ENCODE measurements around the gene ZFAND3.

The ZFAND3 gene

DNA sequence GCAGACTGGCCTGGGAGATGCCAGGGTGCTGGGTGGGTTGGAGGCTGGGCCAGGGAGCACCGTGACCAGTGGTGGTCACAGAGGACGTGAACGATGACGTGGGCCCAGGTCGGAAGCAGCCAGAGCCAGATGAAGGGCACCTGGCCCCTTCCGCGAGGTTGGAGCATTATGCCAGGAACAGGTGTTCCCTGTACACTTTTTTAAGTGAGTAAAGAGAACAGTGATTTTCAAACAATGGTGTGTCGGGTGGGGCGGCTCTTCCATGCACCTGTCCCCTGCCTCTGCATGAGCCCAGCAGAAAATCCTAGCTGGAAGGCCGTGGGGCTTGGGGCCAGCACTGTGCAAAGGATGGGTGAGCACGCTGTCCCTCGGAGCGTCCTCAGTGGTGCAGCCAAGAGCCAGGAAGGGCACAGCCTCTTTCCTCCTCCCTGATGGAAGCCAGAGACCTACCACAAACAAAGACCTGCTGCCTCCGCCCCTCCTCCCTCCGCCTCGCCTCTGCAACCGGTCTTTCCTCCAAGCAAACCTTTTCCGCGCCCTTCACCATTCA, 350.5 kb downstream of the ZFAND3 start:
- Histone ChIP-seq H3K4me3 (ENCODE audit: low read depth, low read length) (no peak overlapping the region), H3K4me1 (peaks cover 20% of the 10 kb centered on the region), H3K36me3 (no peaks in the 10 kb centered on the region), H3K9me3 (no peaks in the 10 kb centered on the region), H3K27me3 (no peaks in the 10 kb centered on the region)
- DNase-seq = no peak
- no peak for TF ChIP-seq CTCF (IDR thresholded peaks at IDR 0.05; ENCODE audit: low read depth, low read length)

DNA sequence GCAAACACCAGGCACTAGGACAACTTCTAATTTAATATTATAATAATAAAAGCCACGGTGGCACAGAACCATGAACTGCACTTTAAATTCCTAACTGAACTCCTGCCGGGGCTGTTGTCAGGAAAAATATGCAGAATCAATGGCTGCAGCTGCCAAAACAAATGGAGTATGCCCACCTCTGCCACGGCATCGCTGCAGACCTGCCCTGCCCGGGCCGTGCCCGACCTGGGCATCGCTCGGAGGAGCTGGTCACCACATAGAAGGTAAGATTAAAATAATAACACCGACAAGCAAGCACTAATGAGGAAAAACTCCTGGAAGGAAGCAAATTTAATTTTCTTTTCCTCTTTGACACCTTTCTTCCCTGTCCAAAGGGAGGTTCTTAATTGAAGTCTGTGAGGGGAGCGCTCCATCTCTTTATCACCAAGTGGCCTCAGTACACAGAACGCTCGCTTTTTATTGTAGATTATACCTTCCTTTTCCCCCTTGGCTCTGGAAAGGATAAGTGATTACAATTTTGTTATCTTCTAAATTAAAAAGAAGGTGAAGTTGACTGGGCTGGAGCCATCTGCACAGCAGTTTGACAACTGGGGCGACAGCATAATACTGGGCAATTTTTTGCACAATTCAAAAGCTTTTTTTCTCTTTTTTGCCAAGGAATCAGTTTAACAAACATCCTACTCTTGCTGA, 351.3 kb downstream of the ZFAND3 start:
- H3K27me3 ChIP-seq = no peaks in the 10 kb centered on the region
- DNase-seq = peak; percentile 3
- no peak for TF ChIP-seq CTCF (IDR thresholded peaks at IDR 0.05; ENCODE audit: low read depth, low read length)
- H3K9me3 ChIP-seq = no peaks in the 10 kb centered on the region
- H3K36me3 ChIP-seq = no peaks in the 10 kb centered on the region
- no peak overlapping the region for H3K4me3 ChIP-seq (ENCODE audit: low read depth, low read length)
- H3K4me1 ChIP-seq = peaks cover 20% of the 10 kb centered on the region

DNA sequence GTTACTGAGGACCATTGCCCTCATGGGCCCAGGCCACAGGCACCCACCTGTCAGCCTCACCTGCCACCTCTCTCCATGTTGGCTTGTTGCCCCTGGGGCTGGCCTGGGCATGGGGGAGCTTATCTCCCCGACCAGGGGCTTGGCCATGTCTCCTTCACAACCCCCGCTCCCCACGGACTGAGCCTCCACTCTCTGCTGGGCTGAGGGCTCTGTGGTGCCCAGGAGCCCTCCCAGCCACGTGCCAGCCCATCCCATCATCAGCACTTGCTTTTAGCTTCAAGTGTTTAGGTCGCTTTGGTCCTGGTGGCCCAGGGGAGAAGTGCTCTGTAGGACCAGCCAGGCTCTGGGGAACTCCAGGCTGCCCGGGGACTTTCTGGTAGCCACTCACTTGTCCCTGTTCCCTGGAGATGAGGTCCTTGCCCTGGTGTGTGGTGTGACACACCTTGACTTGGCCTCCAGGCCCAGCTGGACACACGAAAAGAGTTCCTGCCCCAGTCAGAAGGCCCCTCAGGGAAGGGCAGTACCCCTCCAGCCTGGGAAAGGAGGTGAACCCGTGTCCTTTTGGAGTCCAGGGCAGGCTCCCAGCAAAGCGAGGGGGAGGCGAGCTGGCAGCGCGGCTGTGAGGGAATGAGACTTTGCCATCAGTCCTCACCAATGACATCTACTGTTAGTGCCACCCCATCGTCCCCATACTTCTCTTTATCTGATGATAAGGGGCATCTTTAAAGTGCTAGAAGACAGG, 352.6 kb downstream of the ZFAND3 start:
- Histone ChIP-seq H3K36me3 (no peaks in the 10 kb centered on the region), H3K9me3 (no peaks in the 10 kb centered on the region), H3K4me1 (peaks cover 20% of the 10 kb centered on the region), H3K27me3 (no peaks in the 10 kb centered on the region), H3K4me3 (ENCODE audit: low read depth, low read length) (no peak overlapping the region)
- TF ChIP-seq CTCF (IDR thresholded peaks at IDR 0.05; ENCODE audit: low read depth, low read length) = no peak
- DNase-seq = no peak

DNA sequence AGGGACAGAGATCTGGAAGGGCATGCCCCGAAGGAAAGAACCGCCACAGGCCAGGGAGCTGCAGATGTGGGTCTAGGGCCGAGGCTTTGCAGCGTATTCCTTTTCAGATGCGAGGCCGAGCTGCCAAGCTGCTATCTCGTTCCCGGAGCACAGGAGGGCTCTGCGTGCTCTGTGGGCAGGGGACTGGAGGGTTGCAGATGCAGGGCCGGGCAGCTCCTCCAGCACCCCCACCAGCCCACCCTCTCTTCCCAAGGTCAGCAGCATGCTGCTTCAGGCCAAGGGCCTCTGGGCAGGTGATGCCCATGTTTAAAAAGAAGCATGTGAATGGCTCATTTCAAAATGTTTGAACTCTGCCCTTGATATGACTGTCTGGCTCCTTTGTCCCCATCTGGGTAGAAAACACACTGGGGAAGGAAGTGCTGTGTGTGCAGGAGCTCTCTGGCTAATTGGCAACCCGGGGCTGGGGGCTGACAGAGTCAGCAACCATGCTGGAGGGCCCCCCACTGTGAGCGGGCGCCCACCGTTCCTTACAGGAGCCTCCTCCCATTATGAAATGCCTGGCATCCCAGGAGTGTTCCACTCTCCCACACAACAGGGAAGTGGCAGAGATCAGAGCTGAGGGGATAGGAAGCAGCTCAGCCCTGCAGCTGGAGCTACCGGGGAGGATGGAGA, 353.3 kb downstream of the ZFAND3 start:
- no peaks in the 10 kb centered on the region for H3K9me3 ChIP-seq
- no peak for TF ChIP-seq CTCF (IDR thresholded peaks at IDR 0.05; ENCODE audit: low read depth, low read length)
- no peaks in the 10 kb centered on the region for H3K36me3 ChIP-seq
- H3K4me3 ChIP-seq (ENCODE audit: low read depth, low read length) = no peak overlapping the region
- H3K4me1 ChIP-seq = peaks cover 20% of the 10 kb centered on the region
- no peak for DNase-seq
- no peaks in the 10 kb centered on the region for H3K27me3 ChIP-seq

DNA sequence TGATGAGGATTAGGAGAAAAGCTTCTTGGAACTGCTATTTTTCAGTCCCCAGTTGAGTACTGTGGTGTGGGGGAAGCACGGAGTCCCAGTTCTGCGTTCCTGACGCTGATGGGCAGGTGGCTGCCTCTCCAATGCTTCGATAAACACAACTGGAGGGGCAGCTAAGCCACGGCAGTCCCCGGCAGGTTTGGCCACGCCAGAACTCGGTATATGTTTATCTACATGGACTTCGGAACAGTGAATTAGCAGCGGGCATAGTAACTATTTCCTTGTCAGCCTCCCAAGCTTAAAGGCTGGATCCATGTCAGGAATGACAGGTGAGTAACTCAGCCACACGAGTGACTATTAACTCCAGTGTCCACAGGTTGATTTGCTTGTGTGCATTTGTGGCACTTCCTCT, 354.4 kb downstream of the ZFAND3 start:
- no peak overlapping the region for H3K4me3 ChIP-seq (ENCODE audit: low read depth, low read length)
- peaks cover 14% of the 10 kb centered on the region for H3K4me1 ChIP-seq
- no peaks in the 10 kb centered on the region for H3K27me3 ChIP-seq
- no peaks in the 10 kb centered on the region for H3K36me3 ChIP-seq
- H3K9me3 ChIP-seq = no peaks in the 10 kb centered on the region
- no peak for TF ChIP-seq CTCF (IDR thresholded peaks at IDR 0.05; ENCODE audit: low read depth, low read length)
- DNase-seq = no peak
